HepG2 (cell line): ENCODE results near the gene TTN. TPM values are rescaled to one million over a fixed set of nuclear protein-coding genes. Genes with fewer than 3 reads are reported as not detected.

Experiments used
- ETV6 ChIP-seq: sonication (generic); formaldehyde crosslinking; conservative IDR thresholded peaks from 2 replicates; pipeline ENCODE4 v1.4.0; 2020; ENCODE audit warnings: missing genetic modification reagents
- HIC2 ChIP-seq: sonication (generic); formaldehyde crosslinking; IDR thresholded peaks from 2 replicates; pipeline ENCODE4 v1.9.0; 2022; ENCODE audit warnings: low read depth, missing genetic modification reagents
- SRSF4 ChIP-seq: fragments of 200-400 bp; formaldehyde crosslinking; IDR thresholded peaks from one replicate; pipeline ENCODE4 v1.6.1; 2018; ENCODE audit warnings: mild to moderate bottlenecking, low read depth, low read length, moderate library complexity; ENCODE audit not compliant: poor library complexity, severe bottlenecking
- TERF1 ChIP-seq: sonication (generic); formaldehyde crosslinking; IDR thresholded peaks from 2 replicates; pipeline ENCODE4 v1.8.0; 2022; ENCODE audit warnings: mild to moderate bottlenecking, missing genetic modification reagents, moderate library complexity
- THAP9 ChIP-seq: sonication (generic); formaldehyde crosslinking; IDR thresholded peaks from 2 replicates; pipeline ENCODE4; 2020; ENCODE audit warnings: missing genetic modification reagents, mild to moderate bottlenecking, borderline replicate concordance
- ZNF576 ChIP-seq: sonication (generic); formaldehyde crosslinking; IDR thresholded peaks from 2 replicates; pipeline ENCODE4 v1.4.0; 2020; ENCODE audit warnings: mild to moderate bottlenecking, missing genetic modification reagents
- polyA plus RNA-seq, 8 experiments: library from polyadenylated mRNA; depleted of rRNA in 3 of 8; stranded (reverse) in 7 of 8; unstranded in 1 of 8; fragments of >200 nt; fragmentation: Illumina TruSeq in 4 of 8; extraction: Trizol in 4 of 8; gene quantifications; 2 replicates each; pipeline versions ENCODE4 v1.2.1 to v1.2.3, GENCODE V29; 2011 to 2016; ENCODE audit warnings: low read depth in 4 of 8, missing spikeins in 1 of 8, mixed read lengths in 1 of 8; ENCODE audit not compliant: insufficient read depth in 1 of 8
- total RNA-seq, 5 experiments: library from RNA; depleted of rRNA; stranded (reverse); fragments of >200 nt; fragmentation: Illumina TruSeq; extraction: Trizol; gene quantifications; 2 replicates each; pipeline ENCODE4 v1.2.3, GENCODE V29; 2016; ENCODE audit warnings: low read depth in 1 of 5

Gene TTN
- total and polyA plus RNA-seq, 2 of the 13 experiments (the other 11 are each of a cell fraction or from before 2014, with no cell fraction given), result under 0.01 TPM

GRCh38 chr2:178542569-178542968 is 264.7 kb downstream of the TTN start (continued):
- TF ChIP-seq HIC2 (CRISPR knock-in tag) (no peak), TERF1 (CRISPR knock-in tag) (no peak), THAP9 (CRISPR knock-in tag) (no peak), ETV6 (CRISPR knock-in tag) (no peak), ZNF576 (CRISPR knock-in tag) (no peak), SRSF4 (no peak)
